Dermis microvascular lymphatic vessel endothelial cell (primary cell): ENCODE measurements around the gene LPO. TPM values are rescaled to one million over a fixed set of nuclear protein-coding genes. Genes with fewer than 3 reads are reported as not detected.

Experiments used
- DNase-seq, 2 donors: peaks; one replicate each; pipeline versions ENCODE4 v3.0.0 to v3.0.0-alpha.2; 2010; ENCODE audit warnings: low read depth in 2 of 2
- total RNA-seq: library from RNA; depleted of rRNA; stranded (reverse); fragments of >200 nt; gene quantifications from 2 replicates; pipeline ENCODE4 v1.2.1, GENCODE V29; 2014

LPO gene
- total RNA-seq, 1 donor from 2014 or later = not detected

- no peak for DNase-seq
These were observed 9.0 kb upstream of the LPO start for GRCh38 chr17:58229384-58229783.

GRCh38 chr17:58229881-58230280, 8.5 kb upstream of the LPO start:
- no peak for DNase-seq

GRCh38 chr17:58231641-58232040, 6.7 kb upstream of the LPO start:
- no peak for DNase-seq

- no peak for DNase-seq
These were observed 5.7 kb upstream of the LPO start for GRCh38 chr17:58232707-58233156.

- no peak for DNase-seq
These were observed 4.8 kb upstream of the LPO start for GRCh38 chr17:58233543-58233942.

- DNase-seq = no peak
These were observed 3.9 kb upstream of the LPO start for GRCh38 chr17:58234512-58234911.

GRCh38 chr17:58235821-58236220, 2.6 kb upstream of the LPO start:
- DNase-seq = no peak

GRCh38 chr17:58236394-58236793, 2.0 kb upstream of the LPO start:
- DNase-seq = no peak

GRCh38 chr17:58239987-58240386, 1.6 kb downstream of the LPO start:
- no peak for DNase-seq

GRCh38 chr17:58242171-58242784, 3.9 kb downstream of the LPO start:
- DNase-seq = no peak

GRCh38 chr17:58244963-58245362, 6.6 kb downstream of the LPO start:
- no peak for DNase-seq

- no peak for DNase-seq
These were observed 7.2 kb downstream of the LPO start for GRCh38 chr17:58245428-58246103.

GRCh38 chr17:58246104-58246740, 7.8 kb downstream of the LPO start:
- no peak for DNase-seq

- DNase-seq = no peak
These were observed 8.4 kb downstream of the LPO start for GRCh38 chr17:58246781-58247180.

GRCh38 chr17:58247511-58248363, 9.4 kb downstream of the LPO start:
- no peak for DNase-seq

GRCh38 chr17:58248955-58249269, 10.5 kb downstream of the LPO start:
- no peak for DNase-seq

- peak; percentile 7 to 43 for DNase-seq
These were observed 11.1 kb downstream of the LPO start for GRCh38 chr17:58249270-58250133.

- DNase-seq = no peak
These were observed 12.1 kb downstream of the LPO start for GRCh38 chr17:58250344-58251011.

- DNase-seq = no peak
These were observed 13.8 kb downstream of the LPO start for GRCh38 chr17:58252141-58252540.

- no peak for DNase-seq
These were observed 14.7 kb downstream of the LPO start for GRCh38 chr17:58253082-58253481.

- DNase-seq = no peak
These were observed 16.4 kb downstream of the LPO start for GRCh38 chr17:58254803-58255202.
